ENCODE results near the gene KLK6. TPM values are rescaled to one million over a fixed set of nuclear protein-coding genes. Genes with fewer than 3 reads are reported as not detected.

The KLK6 gene
- polyA plus RNA-seq, 1 of the 3 experiments (the other 2 are of a cell fraction), result not detected

DNA sequence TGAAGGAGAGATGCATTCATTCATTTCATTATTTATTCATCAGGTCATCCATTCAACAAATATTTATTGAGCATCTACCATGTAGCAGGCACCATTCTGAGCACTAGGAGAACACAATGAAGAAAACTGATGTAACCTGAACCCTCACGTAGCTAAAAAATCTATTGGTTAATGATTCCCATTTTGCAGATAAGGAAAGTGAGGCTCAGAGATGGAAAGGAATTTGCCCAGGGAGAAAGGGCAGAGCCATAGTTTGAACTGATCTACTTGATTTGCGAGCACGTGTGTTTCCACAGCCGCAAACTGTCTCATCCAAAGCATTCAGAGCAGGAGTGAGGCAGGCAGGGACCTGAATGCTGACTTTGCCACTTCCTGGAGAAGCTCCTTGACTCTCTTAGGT lies 29.3 kb upstream of the KLK6 start:
- Histone ChIP-seq H3K79me2 (ENCODE audit: insufficient read depth) (no peaks in the 10 kb centered on the region), H3K27ac (ENCODE audit: low read depth in 2 of 2, low read length in 1 of 2) (no peak overlapping the region), H3K9ac (no peak overlapping the region), H3K4me1 (ENCODE audit: control insufficient read depth in 1 of 2, insufficient read depth in 2 of 2, low read depth in 1 of 2, low read length in 1 of 2) (no peaks in the 10 kb centered on the region), H3K9me3 (no peaks in the 10 kb centered on the region), H3F3A (replicated peaks; ENCODE audit: insufficient read depth) (no peaks in the 10 kb centered on the region), H3K27me3 (ENCODE audit: insufficient read depth) (peaks cover 20% of the 10 kb centered on the region; the same call in 1 of the 2 replicates), H2AFZ (ENCODE audit: low read depth) (no peak overlapping the region), H3K9me2 (no peaks in the 10 kb centered on the region), H3K36me3 (replicated peaks in 1 of 2; ENCODE audit: control insufficient read depth in 1 of 2, insufficient read depth in 2 of 2, low read length in 1 of 2) (no peaks in the 10 kb centered on the region), H3K4me3 (ENCODE audit: low read depth in 2 of 2, low read length in 1 of 2) (no peak overlapping the region), H4K20me1 (ENCODE audit: insufficient read depth) (no peaks in the 10 kb centered on the region), H3K4me2 (no peak overlapping the region)
- CTCF ChIA-PET, result no interaction called here
- POLR2A ChIA-PET, result no interaction called here
- no peak for DNase-seq
- no peak for TF ChIP-seq CHD2 (IDR thresholded peaks at IDR 0.05; ENCODE audit: low read length, partially characterized antibody)
- TF ChIP-seq FOSL2 (IDR thresholded peaks at IDR 0.05; ENCODE audit: borderline replicate concordance, low read depth), result no peak
- no peak for TF ChIP-seq SIN3A (IDR thresholded peaks at IDR 0.05; ENCODE audit: borderline replicate concordance, low read depth, low read length)
- TF ChIP-seq NFIC (IDR thresholded peaks at IDR 0.05; ENCODE audit: borderline replicate concordance), result no peak
- TF ChIP-seq, protein P1, sequence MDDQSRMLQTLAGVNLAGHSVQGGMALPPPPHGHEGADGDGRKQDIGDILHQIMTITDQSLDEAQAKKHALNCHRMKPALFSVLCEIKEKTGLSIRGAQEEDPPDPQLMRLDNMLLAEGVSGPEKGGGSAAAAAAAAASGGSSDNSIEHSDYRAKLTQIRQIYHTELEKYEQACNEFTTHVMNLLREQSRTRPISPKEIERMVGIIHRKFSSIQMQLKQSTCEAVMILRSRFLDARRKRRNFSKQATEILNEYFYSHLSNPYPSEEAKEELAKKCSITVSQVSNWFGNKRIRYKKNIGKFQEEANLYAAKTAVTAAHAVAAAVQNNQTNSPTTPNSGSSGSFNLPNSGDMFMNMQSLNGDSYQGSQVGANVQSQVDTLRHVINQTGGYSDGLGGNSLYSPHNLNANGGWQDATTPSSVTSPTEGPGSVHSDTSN (IDR thresholded peaks at IDR 0.05), result no peak
- no peak for TF ChIP-seq FOXM1 (IDR thresholded peaks at IDR 0.05; ENCODE audit: low read depth)
- no peak for TF ChIP-seq EP300 (IDR thresholded peaks at IDR 0.05; ENCODE audit: borderline replicate concordance in 1 of 2, low read depth in 1 of 2, low read length in 1 of 2)
- TF ChIP-seq, protein P2, sequence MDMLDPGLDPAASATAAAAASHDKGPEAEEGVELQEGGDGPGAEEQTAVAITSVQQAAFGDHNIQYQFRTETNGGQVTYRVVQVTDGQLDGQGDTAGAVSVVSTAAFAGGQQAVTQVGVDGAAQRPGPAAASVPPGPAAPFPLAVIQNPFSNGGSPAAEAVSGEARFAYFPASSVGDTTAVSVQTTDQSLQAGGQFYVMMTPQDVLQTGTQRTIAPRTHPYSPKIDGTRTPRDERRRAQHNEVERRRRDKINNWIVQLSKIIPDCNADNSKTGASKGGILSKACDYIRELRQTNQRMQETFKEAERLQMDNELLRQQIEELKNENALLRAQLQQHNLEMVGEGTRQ (IDR thresholded peaks at IDR 0.05; ENCODE audit: borderline replicate concordance, low read depth, low read length), result no peak
- TF ChIP-seq, protein P3, sequence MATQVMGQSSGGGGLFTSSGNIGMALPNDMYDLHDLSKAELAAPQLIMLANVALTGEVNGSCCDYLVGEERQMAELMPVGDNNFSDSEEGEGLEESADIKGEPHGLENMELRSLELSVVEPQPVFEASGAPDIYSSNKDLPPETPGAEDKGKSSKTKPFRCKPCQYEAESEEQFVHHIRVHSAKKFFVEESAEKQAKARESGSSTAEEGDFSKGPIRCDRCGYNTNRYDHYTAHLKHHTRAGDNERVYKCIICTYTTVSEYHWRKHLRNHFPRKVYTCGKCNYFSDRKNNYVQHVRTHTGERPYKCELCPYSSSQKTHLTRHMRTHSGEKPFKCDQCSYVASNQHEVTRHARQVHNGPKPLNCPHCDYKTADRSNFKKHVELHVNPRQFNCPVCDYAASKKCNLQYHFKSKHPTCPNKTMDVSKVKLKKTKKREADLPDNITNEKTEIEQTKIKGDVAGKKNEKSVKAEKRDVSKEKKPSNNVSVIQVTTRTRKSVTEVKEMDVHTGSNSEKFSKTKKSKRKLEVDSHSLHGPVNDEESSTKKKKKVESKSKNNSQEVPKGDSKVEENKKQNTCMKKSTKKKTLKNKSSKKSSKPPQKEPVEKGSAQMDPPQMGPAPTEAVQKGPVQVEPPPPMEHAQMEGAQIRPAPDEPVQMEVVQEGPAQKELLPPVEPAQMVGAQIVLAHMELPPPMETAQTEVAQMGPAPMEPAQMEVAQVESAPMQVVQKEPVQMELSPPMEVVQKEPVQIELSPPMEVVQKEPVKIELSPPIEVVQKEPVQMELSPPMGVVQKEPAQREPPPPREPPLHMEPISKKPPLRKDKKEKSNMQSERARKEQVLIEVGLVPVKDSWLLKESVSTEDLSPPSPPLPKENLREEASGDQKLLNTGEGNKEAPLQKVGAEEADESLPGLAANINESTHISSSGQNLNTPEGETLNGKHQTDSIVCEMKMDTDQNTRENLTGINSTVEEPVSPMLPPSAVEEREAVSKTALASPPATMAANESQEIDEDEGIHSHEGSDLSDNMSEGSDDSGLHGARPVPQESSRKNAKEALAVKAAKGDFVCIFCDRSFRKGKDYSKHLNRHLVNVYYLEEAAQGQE (IDR thresholded peaks at IDR 0.05; ENCODE audit: low read depth, low read length), result no peak
- WGBS (ENCODE audit: low lambda C conversion rate), result 10% methylated on average over 4 of the region's 4 CpGs

DNA sequence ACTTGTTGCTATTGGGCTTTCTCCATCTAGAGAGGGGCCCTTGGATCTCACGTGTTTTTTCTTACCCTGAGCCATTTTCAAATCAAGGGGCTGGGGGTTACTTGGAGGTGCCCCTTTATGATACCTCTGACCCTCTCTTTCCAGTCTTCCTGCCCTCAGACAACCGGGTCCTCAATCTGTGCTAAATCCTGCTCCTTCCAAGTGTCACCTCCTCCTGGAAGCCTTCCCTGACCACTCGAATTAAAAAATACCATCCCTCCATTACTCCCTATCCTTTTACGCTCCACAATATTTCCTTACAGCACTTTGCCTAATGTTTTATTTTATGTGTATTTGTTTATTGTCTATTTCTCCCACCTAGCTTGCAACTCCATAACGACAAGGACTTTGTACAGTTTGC lies 28.7 kb upstream of the KLK6 start:
- H3K27ac ChIP-seq (ENCODE audit: low read depth in 2 of 2, low read length in 1 of 2), result no peak overlapping the region
- H3K9ac ChIP-seq, result no peak overlapping the region
- no peaks in the 10 kb centered on the region for H3K9me2 ChIP-seq
- H3K9me3 ChIP-seq, result no peaks in the 10 kb centered on the region
- H3K79me2 ChIP-seq (ENCODE audit: insufficient read depth), result no peaks in the 10 kb centered on the region
- ChIA-PET CTCF (no interaction called here), POLR2A (no interaction called here)
- H3K4me1 ChIP-seq (ENCODE audit: control insufficient read depth in 1 of 2, insufficient read depth in 2 of 2, low read depth in 1 of 2, low read length in 1 of 2), result no peaks in the 10 kb centered on the region
- WGBS (ENCODE audit: low lambda C conversion rate), result 4% methylated on average over 5 of the region's 5 CpGs
- no peak overlapping the region for H3K4me3 ChIP-seq (ENCODE audit: low read depth in 2 of 2, low read length in 1 of 2)
- H4K20me1 ChIP-seq (ENCODE audit: insufficient read depth), result no peaks in the 10 kb centered on the region
- peaks cover 20% of the 10 kb centered on the region; the same call in 1 of the 2 replicates for H3K27me3 ChIP-seq (ENCODE audit: insufficient read depth)
- TF ChIP-seq RCOR1 (IDR thresholded peaks at IDR 0.05; ENCODE audit: low read length) (no peak), TCF12 (IDR thresholded peaks at IDR 0.05) (no peak), GABPA (IDR thresholded peaks at IDR 0.05; ENCODE audit: low read depth) (no peak), SMC3 (IDR thresholded peaks at IDR 0.05; ENCODE audit: low read depth, low read length) (no peak)
- no peak overlapping the region for H3K4me2 ChIP-seq
- no peak for DNase-seq
- no peaks in the 10 kb centered on the region for H3K36me3 ChIP-seq (replicated peaks in 1 of 2; ENCODE audit: control insufficient read depth in 1 of 2, insufficient read depth in 2 of 2, low read length in 1 of 2)
- H3F3A ChIP-seq (replicated peaks; ENCODE audit: insufficient read depth), result no peaks in the 10 kb centered on the region
- H2AFZ ChIP-seq (ENCODE audit: low read depth), result no peak overlapping the region

All from SK-N-SH (cell line).